GM10847 (cell line): ENCODE results near the gene POU3F3.

Experiments
- POLR2A ChIP-seq: IDR thresholded peaks from 2 replicates; pipeline ENCODE4 v1.6.1; 2011; ENCODE audit not compliant: insufficient read length; ENCODE audit errors: extremely low read depth

Gene POU3F3

GRCh38 chr2:104854498-104855220, 744 bp downstream of the POU3F3 start:
- TF ChIP-seq POLR2A, result no peak

- no peak for TF ChIP-seq POLR2A
Measured at GRCh38 chr2:104855221-104856085, 1.5 kb downstream of the POU3F3 start.

- TF ChIP-seq POLR2A, result no peak
Measured at GRCh38 chr2:104856086-104856972, 2.4 kb downstream of the POU3F3 start.

GRCh38 chr2:104856973-104857261, 3.0 kb downstream of the POU3F3 start:
- TF ChIP-seq POLR2A, result no peak

GRCh38 chr2:104857262-104858005, 3.5 kb downstream of the POU3F3 start:
- TF ChIP-seq POLR2A, result no peak

- no peak for TF ChIP-seq POLR2A
Measured at GRCh38 chr2:104858006-104858978, 4.4 kb downstream of the POU3F3 start.

- TF ChIP-seq POLR2A, result no peak
Measured at GRCh38 chr2:104859291-104859765, 5.4 kb downstream of the POU3F3 start.

GRCh38 chr2:104859766-104860450, 6.0 kb downstream of the POU3F3 start:
- no peak for TF ChIP-seq POLR2A

GRCh38 chr2:104860451-104860790, 6.5 kb downstream of the POU3F3 start:
- TF ChIP-seq POLR2A, result no peak

GRCh38 chr2:104861351-104862057, 7.6 kb downstream of the POU3F3 start:
- TF ChIP-seq POLR2A, result no peak

- no peak for TF ChIP-seq POLR2A
Measured at GRCh38 chr2:104862058-104862941, 8.4 kb downstream of the POU3F3 start.

- TF ChIP-seq POLR2A, result no peak
Measured at GRCh38 chr2:104863146-104863467, 9.2 kb downstream of the POU3F3 start.
